Prostate gland (tissue), 2 donors: ENCODE data around the gene UNC13D. TPM values are rescaled to one million over a fixed set of nuclear protein-coding genes. Genes with fewer than 3 reads are reported as not detected.

Experiments
- DNase-seq: peaks from one replicate; pipeline ENCODE4 v3.0.0-alpha.2; 2019; ENCODE audit warnings: low spot score
- H3K27ac ChIP-seq, 2 donors: fragments of 200-600 bp; sonication (generic); 2 replicates each; pipeline ENCODE4 v1.5.1; 2017 to 2019
- H3K27me3 ChIP-seq: fragments of 200-600 bp; sonication (generic); replicated peaks from 2 replicates; pipeline ENCODE4 v1.5.1; 2019; ENCODE audit not compliant: insufficient read depth
- H3K36me3 ChIP-seq, 2 donors: fragments of 200-600 bp; sonication (generic); 1 replicate in 1 of 2; 2 replicates in 1 of 2; pipeline versions ENCODE4 v1.5.1 to v1.8.1; 2017 to 2019
- H3K4me1 ChIP-seq: fragments of 200-600 bp; sonication (generic); replicated peaks from 2 replicates; pipeline ENCODE4 v1.5.1; 2019
- H3K4me3 ChIP-seq, 2 donors: fragments of 200-600 bp; sonication (generic); 2 replicates each; pipeline ENCODE4 v1.5.1; 2017 to 2019
- H3K9me3 ChIP-seq: fragments of 200-600 bp; sonication (generic); 2 replicates; pipeline ENCODE4 v1.5.1; 2017
- POLR2A ChIP-seq: fragments of 450-650 bp; IDR thresholded peaks from one replicate; pipeline ENCODE4 v1.6.1; 2016; ENCODE audit warnings: antibody characterized with exemption, mild to moderate bottlenecking
- POLR2AphosphoS5 ChIP-seq: sonication (generic); formaldehyde crosslinking; IDR thresholded peaks from one replicate; pipeline ENCODE4 v1.6.1; 2017; ENCODE audit warnings: antibody characterized with exemption
- WGBS: methylation state at CpG from one replicate; pipeline ENCODE4 v1.1.5; 2018; 5-methylcytosine and 5-hydroxymethylcytosine counted together
- intact Hi-C: fragments of 100-400 bp; cut with DNase I; formaldehyde crosslinking; loops from one replicate; pipeline ENCODE4 v1.14.2; 2022
- total RNA-seq, 2 donors: library from RNA; depleted of rRNA; stranded (reverse); fragments of >200 nt; gene quantifications; one replicate each; pipeline ENCODE4 v1.1.0, GENCODE V29; 2016
- TF ChIP-seq, protein P1 (sequence below), 4 experiments: fragments of 200-600 bp in 2 of 4; fragments of 450-650 bp in 2 of 4; sonication (generic) in 2 of 4; IDR thresholded peaks; 1 replicate in 3 of 4; 2 replicates in 1 of 4; pipeline ENCODE4 v1.5.1; 2016 to 2019; ENCODE audit warnings: antibody characterized with exemption in 4 of 4, mild to moderate bottlenecking in 2 of 4, moderate library complexity in 2 of 4

The UNC13D gene
- total RNA-seq, 2 donors from 2014 or later = 2.9 to 16.2 TPM

DNA sequence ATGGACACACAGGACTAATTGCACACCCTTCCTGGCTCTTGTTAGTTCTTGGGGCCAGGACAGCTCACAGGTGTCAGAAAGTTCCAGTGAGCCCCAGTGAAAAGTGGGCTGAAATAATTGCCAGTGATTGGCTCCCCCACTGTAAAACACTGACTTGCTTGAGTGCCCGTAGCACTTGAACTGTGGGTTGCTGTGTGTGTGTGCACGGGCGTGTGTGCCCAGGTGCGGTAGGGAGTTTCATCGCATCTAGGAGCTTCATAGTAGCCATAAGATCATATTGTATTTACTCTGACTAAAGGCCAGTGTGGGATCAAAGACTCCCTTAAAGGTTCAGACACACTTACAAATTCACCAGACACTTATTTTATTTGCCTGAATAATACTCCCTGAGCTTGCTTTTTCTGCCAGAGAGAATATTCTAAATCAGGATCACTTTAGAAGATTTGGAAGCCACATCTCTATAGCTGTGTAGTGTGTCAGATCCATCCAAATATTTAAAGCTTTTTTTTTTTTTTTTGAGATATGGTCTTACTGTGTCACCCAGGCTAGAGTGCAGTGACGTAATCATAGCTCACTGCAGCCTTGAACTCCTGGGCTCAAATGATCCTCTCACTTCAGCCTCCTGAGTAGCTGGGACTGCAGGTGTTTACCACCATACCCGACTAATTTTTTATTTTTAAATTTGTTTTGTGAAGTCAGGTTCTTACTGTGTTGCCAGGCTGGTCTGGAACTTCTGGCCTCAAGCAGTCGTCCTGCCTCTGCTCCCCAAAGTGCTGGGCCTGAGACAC, 48.2 kb downstream of the UNC13D start:
- TF ChIP-seq, protein P1, sequence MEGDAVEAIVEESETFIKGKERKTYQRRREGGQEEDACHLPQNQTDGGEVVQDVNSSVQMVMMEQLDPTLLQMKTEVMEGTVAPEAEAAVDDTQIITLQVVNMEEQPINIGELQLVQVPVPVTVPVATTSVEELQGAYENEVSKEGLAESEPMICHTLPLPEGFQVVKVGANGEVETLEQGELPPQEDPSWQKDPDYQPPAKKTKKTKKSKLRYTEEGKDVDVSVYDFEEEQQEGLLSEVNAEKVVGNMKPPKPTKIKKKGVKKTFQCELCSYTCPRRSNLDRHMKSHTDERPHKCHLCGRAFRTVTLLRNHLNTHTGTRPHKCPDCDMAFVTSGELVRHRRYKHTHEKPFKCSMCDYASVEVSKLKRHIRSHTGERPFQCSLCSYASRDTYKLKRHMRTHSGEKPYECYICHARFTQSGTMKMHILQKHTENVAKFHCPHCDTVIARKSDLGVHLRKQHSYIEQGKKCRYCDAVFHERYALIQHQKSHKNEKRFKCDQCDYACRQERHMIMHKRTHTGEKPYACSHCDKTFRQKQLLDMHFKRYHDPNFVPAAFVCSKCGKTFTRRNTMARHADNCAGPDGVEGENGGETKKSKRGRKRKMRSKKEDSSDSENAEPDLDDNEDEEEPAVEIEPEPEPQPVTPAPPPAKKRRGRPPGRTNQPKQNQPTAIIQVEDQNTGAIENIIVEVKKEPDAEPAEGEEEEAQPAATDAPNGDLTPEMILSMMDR (IDR thresholded peaks at IDR 0.05) = no peak
- no peak for TF ChIP-seq POLR2A
- no peak for TF ChIP-seq POLR2AphosphoS5
- Histone ChIP-seq H3K9me3 (no peaks in the 10 kb centered on the region), H3K36me3 (no peaks in the 10 kb centered on the region), H3K27me3 (no peaks in the 10 kb centered on the region), H3K27ac (no peak overlapping the region), H3K4me3 (no peak overlapping the region), H3K4me1 (no peaks in the 10 kb centered on the region)
- 90% methylated on average over 8 of the region's 8 CpGs for WGBS
- intact Hi-C loops = no loop called here
- DNase-seq = no peak

DNA sequence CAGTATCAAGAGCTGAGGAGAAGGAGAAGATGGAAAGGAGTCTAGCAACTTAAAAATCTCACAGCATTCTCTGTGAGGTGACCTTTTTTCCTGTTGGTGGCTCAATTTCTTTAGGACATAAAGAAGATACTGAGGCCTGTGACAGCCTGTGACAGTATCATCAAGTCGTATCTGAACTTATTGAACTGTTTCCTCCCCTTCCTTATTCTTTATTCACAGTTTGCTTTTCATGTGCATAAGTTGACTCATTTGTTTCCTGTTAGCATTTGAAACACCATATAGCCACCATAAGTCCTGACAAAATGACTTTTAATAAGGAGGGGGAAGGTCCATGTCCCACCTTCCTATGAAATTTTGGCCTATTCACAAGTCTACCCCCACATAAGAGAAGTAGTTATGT, 50.7 kb downstream of the UNC13D start:
- Histone ChIP-seq H3K9me3 (no peaks in the 10 kb centered on the region), H3K4me3 (no peak overlapping the region), H3K27ac (no peak overlapping the region), H3K4me1 (no peaks in the 10 kb centered on the region), H3K27me3 (no peaks in the 10 kb centered on the region), H3K36me3 (no peaks in the 10 kb centered on the region)
- 69% methylated on average over 1 of the region's 1 CpG for WGBS
- intact Hi-C loops = no loop called here
- TF ChIP-seq POLR2A = no peak
- no peak for TF ChIP-seq POLR2AphosphoS5
- TF ChIP-seq, protein P1 (IDR thresholded peaks at IDR 0.05) = no peak
- DNase-seq = no peak

DNA sequence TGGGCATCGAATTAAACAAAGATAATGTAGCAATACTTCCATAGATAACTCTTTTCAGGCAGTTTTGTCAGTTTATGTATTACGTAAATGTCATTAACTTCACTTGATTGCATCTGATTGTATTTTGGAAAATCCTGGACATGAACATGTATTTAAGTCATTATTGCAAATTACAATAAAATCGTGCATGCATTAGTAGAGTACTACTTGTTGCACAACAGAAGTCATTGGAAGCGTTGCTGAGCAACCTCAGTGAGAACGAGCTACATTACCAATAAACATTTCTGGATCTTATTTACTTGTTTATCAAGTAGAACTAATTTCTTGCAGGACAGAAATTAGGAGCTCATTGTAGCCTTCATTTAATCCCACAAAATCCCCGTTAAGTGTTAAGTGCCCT, 53.0 kb downstream of the UNC13D start:
- no peak for DNase-seq
- H3K9me3 ChIP-seq = no peaks in the 10 kb centered on the region
- intact Hi-C loops = no loop called here
- no peaks in the 10 kb centered on the region for H3K27me3 ChIP-seq
- no peaks in the 10 kb centered on the region for H3K36me3 ChIP-seq
- no peak overlapping the region for H3K27ac ChIP-seq
- WGBS = 83% methylated on average over 6 of the region's 6 CpGs
- peaks cover 8% of the 10 kb centered on the region for H3K4me1 ChIP-seq
- TF ChIP-seq POLR2A (no peak), POLR2AphosphoS5 (no peak)
- H3K4me3 ChIP-seq = no peak overlapping the region

DNA sequence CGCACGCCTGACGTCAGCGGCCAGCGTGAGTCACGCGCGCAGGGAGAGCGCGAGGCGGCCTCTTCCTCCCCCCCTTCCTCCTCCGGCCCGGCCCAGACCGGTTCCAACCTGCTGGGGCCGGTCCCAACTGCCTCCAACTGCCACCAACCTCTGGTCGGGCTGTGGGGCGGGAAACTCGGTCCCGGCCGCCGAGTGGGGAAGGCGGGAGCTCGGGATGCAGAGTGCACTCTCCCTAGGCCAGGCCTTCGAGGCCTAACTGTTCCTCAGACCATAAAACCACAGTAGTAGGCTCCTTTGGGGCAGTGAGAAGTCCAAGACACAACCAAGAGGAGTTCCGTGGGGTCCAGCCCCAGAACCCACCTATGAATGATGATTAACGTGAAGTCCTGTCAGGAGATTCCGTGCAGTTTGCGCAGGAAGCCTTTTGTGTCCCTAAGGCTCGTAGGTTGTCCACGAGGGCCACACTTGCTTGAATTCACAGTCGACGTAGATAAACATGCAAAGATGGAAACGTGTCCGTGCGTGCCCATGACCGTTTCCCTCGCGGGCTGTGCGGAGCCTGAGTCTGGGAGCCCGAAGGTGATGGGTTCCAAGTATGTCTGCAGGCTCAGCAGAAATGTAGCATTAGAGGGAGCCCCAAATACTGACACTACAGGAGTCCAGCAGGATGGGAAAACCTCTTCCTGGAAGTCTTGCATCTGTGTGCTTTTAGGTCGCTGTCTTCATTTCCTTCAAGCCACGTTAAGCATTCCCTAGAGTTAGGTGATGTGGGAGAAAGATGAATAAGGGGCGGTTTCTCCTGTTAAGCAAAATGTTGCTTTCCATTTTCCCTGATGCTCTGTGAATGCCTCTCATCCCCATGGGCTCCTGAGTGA, 59.0 kb downstream of the UNC13D start:
- H3K36me3 ChIP-seq = no peaks in the 10 kb centered on the region
- peak overlapping the region; percentile 57 to 66 for H3K4me3 ChIP-seq
- intact Hi-C loops = loop anchor here (2.0 to 5.0 kb wide), 3 partner anchors 70 to 112 kb away; partner anchors contain the start of genes TRIM47, TRIM65 and WBP2
- H3K4me1 ChIP-seq = peaks cover 15% of the 10 kb centered on the region
- peak overlapping the region; percentile 98 to 99 for H3K27ac ChIP-seq
- no peaks in the 10 kb centered on the region for H3K9me3 ChIP-seq
- 8% methylated on average over 28 of the region's 43 CpGs for WGBS
- DNase-seq = peak; percentile 85
- TF ChIP-seq, protein P1 (IDR thresholded peaks at IDR 0.05) = no peak
- peak; percentile 55 for TF ChIP-seq POLR2A
- peak; percentile 79 for TF ChIP-seq POLR2AphosphoS5
- no peaks in the 10 kb centered on the region for H3K27me3 ChIP-seq

DNA sequence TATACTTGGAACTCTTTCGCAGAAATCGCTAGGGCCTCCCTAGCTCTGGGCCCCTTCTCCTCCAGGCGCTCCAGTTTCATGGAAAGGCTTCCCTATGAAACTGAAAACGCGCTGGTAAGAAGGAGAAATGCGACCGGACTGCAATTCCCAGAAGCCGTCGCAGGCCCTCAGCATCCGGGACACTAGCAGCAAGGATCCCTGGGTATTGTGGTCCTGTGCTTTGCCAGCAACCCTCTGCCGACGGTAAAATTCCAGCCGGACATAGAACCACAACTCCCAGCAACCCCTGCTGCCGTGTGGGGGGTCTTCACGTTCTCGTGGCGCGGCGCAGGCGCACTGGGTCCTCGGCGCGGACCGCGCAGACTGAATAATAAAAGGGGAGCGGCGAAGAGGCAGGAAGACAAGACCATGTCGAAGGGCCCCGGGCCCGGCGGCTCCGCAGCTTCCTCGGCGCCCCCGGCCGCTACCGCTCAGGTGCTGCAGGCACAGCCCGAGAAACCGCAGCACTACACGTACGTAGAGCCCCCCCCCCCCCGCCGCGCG, 59.7 kb downstream of the UNC13D start, which contains the start of gene UNK:
UNK (plus strand) TSS at position 334 of the 543 bp plus-strand sequence; CDS start at position 409, 75 bp downstream.
- Histone ChIP-seq H3K27ac (peak within 1 kb of the TSS; percentile 98 to 99), H3K4me1 (peaks cover 15% of the 10 kb centered on the region), H3K9me3 (no peaks in the 10 kb centered on the region), H3K27me3 (no peaks in the 10 kb centered on the region), H3K4me3 (peak within 1 kb of the TSS; percentile 57 to 66), H3K36me3 (no peaks in the 10 kb centered on the region)
- under 1% methylated on average over 37 of the region's 45 CpGs for WGBS
- DNase-seq = peak; percentile 98
- TF ChIP-seq, protein P1 (IDR thresholded peaks at IDR 0.05) = peak in 2 of 4 experiments; percentile 15 to 58
- TF ChIP-seq POLR2A = peak; percentile 65
- TF ChIP-seq POLR2AphosphoS5 = peak; percentile 95
- intact Hi-C loops = loop anchor here (2.0 to 5.0 kb wide), 3 partner anchors 70 to 113 kb away; partner anchors contain the start of genes TRIM47, TRIM65 and WBP2
